IMR-90 (cell line): Measurements from ENCODE around the gene ENAH. TPM values are rescaled to one million over a fixed set of nuclear protein-coding genes. Genes with fewer than 3 reads are reported as not detected.
"Not testable (repeated sequence)": the region's sequence is repeated elsewhere in the genome, so short reads cannot be mapped to it uniquely, and the experiment has no call there.

Experiments used
- ATAC-seq: fragments of 200-7000 bp; cut with Tn5 transposase; 2 replicates; pipeline ENCODE4 v1.9.1; 2020; ENCODE audit warnings: low read depth, mild to moderate bottlenecking, moderate library complexity
- BruUV-seq: library from RNA; stranded (reverse); fragments of 400-500 nt; replicated peaks from 2 replicates; lab custom pipeline; 2021; lab: Mats Ljungman, UMichigan
- CTCF ChIA-PET: fragments of 300-600 bp; formaldehyde crosslinking; extraction: SDS; loops from one replicate; lab custom pipeline; 2021; ENCODE audit warnings: antibody characterized with exemption; lab: Yijun Ruan, JAX
- POLR2A ChIA-PET: fragments of 300-600 bp; sonication (Branson Sonifier 250); formaldehyde crosslinking; loops from one replicate; lab custom pipeline; 2022; ENCODE audit warnings: antibody characterized with exemption; ENCODE audit not compliant: unreplicated experiment; lab: Charles Lee
- DNase-seq: peaks from one replicate; pipeline ENCODE4 v3.0.0; 2013
- H2AFZ ChIP-seq: replicated peaks from 2 replicates; pipeline ENCODE3; 2013; ENCODE audit warnings: low read length, mild to moderate bottlenecking; ENCODE audit not compliant: poor library complexity
- H2AK5ac ChIP-seq: 2 replicates; pipeline ENCODE4 v1.6.1; 2013; ENCODE audit warnings: low read depth, low read length, inconsistent platforms
- H2AK9ac ChIP-seq: replicated peaks from 2 replicates; pipeline ENCODE3; 2013; ENCODE audit warnings: mild to moderate bottlenecking, low read depth, low read length, moderate library complexity; ENCODE audit not compliant: poor library complexity
- H2BK120ac ChIP-seq: 2 replicates; pipeline ENCODE4 v1.6.1; 2013; ENCODE audit warnings: low read depth, low read length, inconsistent platforms
- H2BK15ac ChIP-seq: 3 replicates; pipeline ENCODE4 v1.6.1; 2013; ENCODE audit warnings: low read depth, low read length, inconsistent platforms
- H2BK20ac ChIP-seq: 2 replicates; pipeline ENCODE4 v1.6.1; 2013; ENCODE audit warnings: low read depth, mild to moderate bottlenecking, inconsistent platforms, low read length, moderate library complexity
- H2BK5ac ChIP-seq: 2 replicates; pipeline ENCODE4 v1.6.1; 2013; ENCODE audit warnings: mild to moderate bottlenecking, low read depth, low read length, inconsistent platforms; ENCODE audit not compliant: poor library complexity, severe bottlenecking
- H3K14ac ChIP-seq: replicated peaks from 2 replicates; pipeline ENCODE4 v1.6.1; 2013; ENCODE audit warnings: low read depth, low read length, inconsistent platforms
- H3K18ac ChIP-seq: 2 replicates; pipeline ENCODE4 v1.6.1; 2013; ENCODE audit warnings: low read depth, low read length, control low read depth
- H3K23ac ChIP-seq: 2 replicates; pipeline ENCODE4 v1.6.1; 2013; ENCODE audit warnings: low read depth, low read length, inconsistent platforms
- H3K27ac ChIP-seq: 2 replicates; pipeline ENCODE4 v1.5.1; 2013; ENCODE audit warnings: mild to moderate bottlenecking, control low read depth, low read length; ENCODE audit not compliant: insufficient read depth
- H3K27me3 ChIP-seq: 2 replicates; pipeline ENCODE4 v1.6.1; 2013; ENCODE audit warnings: low read length; ENCODE audit not compliant: control insufficient read depth, insufficient read depth
- H3K36me3 ChIP-seq: 2 replicates; pipeline ENCODE4 v1.6.1; 2013; ENCODE audit warnings: low read length, mixed read lengths; ENCODE audit not compliant: control insufficient read depth, insufficient read depth
- H3K4ac ChIP-seq: 2 replicates; pipeline ENCODE4 v1.6.1; 2013; ENCODE audit warnings: low read depth, low read length, inconsistent platforms
- H3K4me1 ChIP-seq: 2 replicates; pipeline ENCODE4 v1.6.1; 2013; ENCODE audit warnings: low read length, mixed read lengths; ENCODE audit not compliant: control insufficient read depth, insufficient read depth
- H3K4me2 ChIP-seq: 2 replicates; pipeline ENCODE4 v1.6.1; 2013; ENCODE audit warnings: low read depth, mild to moderate bottlenecking, control low read depth, low read length, moderate library complexity
- H3K4me3 ChIP-seq: 2 replicates; pipeline ENCODE4 v1.5.1; 2013; ENCODE audit warnings: low read depth, mild to moderate bottlenecking, control low read depth, low read length, moderate library complexity; ENCODE audit not compliant: insufficient read depth
- H3K56ac ChIP-seq: 2 replicates; pipeline ENCODE4 v1.6.1; 2013; ENCODE audit warnings: low read length, inconsistent platforms; ENCODE audit not compliant: insufficient read depth; ENCODE audit errors: extremely low read depth
- H3K79me1 ChIP-seq, 2 experiments: 2 replicates each; pipeline ENCODE4 v1.6.1; 2013; ENCODE audit warnings: low read length in 2 of 2, inconsistent platforms in 1 of 2, low read depth in 1 of 2
- H3K9ac ChIP-seq: 2 replicates; pipeline ENCODE4 v1.6.1; 2013; ENCODE audit warnings: low read depth, low read length, control low read depth
- H3K9me1 ChIP-seq: 2 replicates; pipeline ENCODE4 v1.6.1; 2013; ENCODE audit warnings: low read length, inconsistent platforms; ENCODE audit not compliant: insufficient read depth
- H3K9me3 ChIP-seq: 2 replicates; pipeline ENCODE4 v1.6.1; 2013; ENCODE audit warnings: low read length; ENCODE audit not compliant: control insufficient read depth, insufficient read depth
- H4K20me1 ChIP-seq: 2 replicates; pipeline ENCODE4 v1.6.1; 2013; ENCODE audit warnings: low read length, inconsistent platforms; ENCODE audit not compliant: insufficient read depth
- H4K5ac ChIP-seq: 2 replicates; pipeline ENCODE4 v1.6.1; 2013; ENCODE audit warnings: mild to moderate bottlenecking, low read depth, low read length, control low read depth
- H4K8ac ChIP-seq, 2 experiments: 2 replicates each; pipeline ENCODE4 v1.6.1; 2013; ENCODE audit warnings: low read depth in 2 of 2, low read length in 2 of 2, control low read depth in 1 of 2, inconsistent platforms in 1 of 2
- H4K91ac ChIP-seq: 2 replicates; pipeline ENCODE4 v1.6.1; 2013; ENCODE audit warnings: low read depth, low read length, inconsistent platforms; ENCODE audit not compliant: insufficient read depth
- WGBS, 2 experiments: methylation state at CpG; one replicate each; pipeline versions ENCODE4 v1.1.5 to v1.1.7; 2013; ENCODE audit warnings: missing lambda C conversion rate in 2 of 2; ENCODE audit not compliant: insufficient read length in 1 of 2; ENCODE audit errors: extremely low coverage in 2 of 2; 5-methylcytosine and 5-hydroxymethylcytosine counted together
- dilution Hi-C: fragments of 300-500 bp; cut with HindIII; formaldehyde crosslinking; loops from one replicate; pipeline ENCODE4 v1.14.3; 2018; ENCODE audit warnings: low sequenced_read_pairs; ENCODE audit not compliant: unreplicated experiment
- in situ Hi-C: fragments of 300-500 bp; cut with MboI; formaldehyde crosslinking; loops from 3 replicates; pipeline ENCODE4 v1.14.3; 2019; ENCODE audit warnings: low sequenced_read_pairs, inconsistent platforms, mixed read lengths
- intact Hi-C: fragments of 100-400 bp; cut with micrococcal nuclease; formaldehyde crosslinking; loops from 2 replicates; pipeline ENCODE4 v1.10.0; 2022
- polyA plus RNA-seq, 3 experiments: library from polyadenylated mRNA; depleted of rRNA; stranded (reverse); fragments of >200 nt; gene quantifications; 2 replicates each; pipeline ENCODE4 v1.2.3, GENCODE V29; 2012; ENCODE audit warnings: low replicate concordance in 1 of 3
- total RNA-seq: library from RNA; depleted of rRNA; stranded (reverse); fragments of >200 nt; gene quantifications from 2 replicates; pipeline ENCODE4 v1.2.3, GENCODE V29; 2012

ENAH gene
- total and polyA plus RNA-seq, 2 of the 4 experiments (the other 2 are of a cell fraction): 61.3 to 86.9 TPM

DNA sequence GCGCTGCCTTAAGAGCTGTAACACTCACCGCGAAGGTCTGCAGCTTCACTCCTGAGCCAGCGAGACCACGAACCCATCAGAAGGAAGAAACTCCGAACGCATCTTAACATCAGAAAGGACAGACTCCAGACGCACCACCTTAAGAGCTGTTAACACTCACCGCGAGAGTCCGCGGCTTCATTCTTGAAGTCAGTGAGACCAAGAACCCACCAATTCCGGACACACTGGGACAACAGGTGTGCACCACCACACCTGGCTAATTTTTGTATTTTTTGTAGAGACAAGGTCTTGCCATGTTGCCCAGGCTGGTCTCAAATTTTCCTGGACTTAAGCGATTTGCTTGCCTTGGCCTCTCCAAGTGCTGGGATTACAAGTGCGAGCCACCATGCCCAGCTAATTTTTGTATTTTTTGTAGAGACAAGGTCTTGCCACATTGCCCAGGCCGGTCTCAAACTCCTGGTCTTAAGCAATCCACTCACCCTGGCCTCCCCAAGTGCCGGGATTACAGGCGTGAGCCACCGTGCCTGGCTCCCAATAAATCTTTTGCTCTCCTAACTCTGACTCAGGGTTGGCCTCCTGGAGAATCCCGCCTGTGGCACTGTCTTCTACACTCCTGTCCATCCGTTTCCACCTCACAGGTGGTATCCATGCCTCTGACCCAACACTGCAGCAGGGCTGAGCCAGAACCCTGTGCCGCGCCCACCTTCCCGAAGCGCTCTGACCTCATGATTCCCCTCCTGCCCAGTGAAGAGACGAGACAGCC is 179.1 kb downstream of the ENAH start:
- H4K5ac ChIP-seq, H2BK5ac ChIP-seq, H3K36me3 ChIP-seq, BruUV-seq, DNase-seq, POLR2A ChIA-PET, H2AK5ac ChIP-seq, H3K27ac ChIP-seq, H3K23ac ChIP-seq, H4K91ac ChIP-seq, H3K4me2 ChIP-seq, H3K4ac ChIP-seq, H2BK15ac ChIP-seq, H2BK120ac ChIP-seq, H3K27me3 ChIP-seq, H3K4me3 ChIP-seq, H3K18ac ChIP-seq, H2BK20ac ChIP-seq, H3K9me1 ChIP-seq, H3K14ac ChIP-seq, H3K79me1 ChIP-seq, H3K9ac ChIP-seq, H4K8ac ChIP-seq, intact Hi-C loops, H4K20me1 ChIP-seq, H3K9me3 ChIP-seq, ATAC-seq, H3K56ac ChIP-seq, H3K4me1 ChIP-seq: not testable (repeated sequence)
- 94% methylated on average over 12 of the region's 26 CpGs; no CpG with 5 or more reads in 1 of the 2 experiments for WGBS, 2 experiments
- dilution Hi-C loops: loop anchor here (25.0 kb wide), 1 partner anchor 513 kb away; the partner anchor contains the start of gene SDE2
- in situ Hi-C loops: loop anchor here (5.0 to 10.0 kb wide), 2 partner anchors 371 to 438 kb away; no protein-coding TSS in a partner anchor
- CTCF ChIA-PET: interaction anchor here (0.7 to 1.3 kb wide), 16 partner anchors 9 to 514 kb away, joined by 3 to 23 read pairs (median 6); partner anchors contain the start of genes PYCR2 and SRP9
- H2AFZ ChIP-seq: peak overlapping the region; percentile 58
- peak overlapping the region; percentile 42 for H2AK9ac ChIP-seq

- H3K27ac ChIP-seq, H3K4me1 ChIP-seq, POLR2A ChIA-PET, intact Hi-C loops, H3K27me3 ChIP-seq, H2AFZ ChIP-seq, H3K36me3 ChIP-seq, H2BK20ac ChIP-seq, H3K79me1 ChIP-seq, H3K56ac ChIP-seq, H3K4ac ChIP-seq, H3K14ac ChIP-seq, H3K4me2 ChIP-seq, H3K9me1 ChIP-seq, H2BK120ac ChIP-seq, H2AK5ac ChIP-seq, ATAC-seq, DNase-seq, H3K18ac ChIP-seq, H2AK9ac ChIP-seq, H4K20me1 ChIP-seq, H3K4me3 ChIP-seq, H2BK5ac ChIP-seq, H2BK15ac ChIP-seq, H3K23ac ChIP-seq, BruUV-seq, H4K91ac ChIP-seq, H4K5ac ChIP-seq, H3K9me3 ChIP-seq, H3K9ac ChIP-seq, H4K8ac ChIP-seq: not testable (repeated sequence)
- CTCF ChIA-PET: interaction anchor here (1.0 kb wide), 1 partner anchor 439 kb away, joined by 3 read pairs; no protein-coding TSS in a partner anchor
- 100% methylated on average over 1 of the region's 8 CpGs; no CpG with 5 or more reads in 1 of the 2 experiments for WGBS, 2 experiments
- dilution Hi-C loops: loop anchor here (25.0 kb wide), 1 partner anchor 514 kb away; the partner anchor contains the start of gene SDE2
- in situ Hi-C loops: loop anchor here (5.0 to 10.0 kb wide), 2 partner anchors 372 to 439 kb away; no protein-coding TSS in a partner anchor
Observed at GRCh38 chr1:225473266-225473665, 179.7 kb downstream of the ENAH start.
